K562 (cell line): ENCODE data around the gene ARMH3. TPM values are rescaled to one million over a fixed set of nuclear protein-coding genes. Genes with fewer than 3 reads are reported as not detected.

Experiments
- ATAC-seq: fragments of 200-7000 bp; cut with Tn5 transposase; 3 replicates; pipeline ENCODE4 v1.9.1; 2020; ENCODE audit warnings: moderate library complexity
- BruUV-seq: library from RNA; stranded (reverse); fragments of 400-500 nt; replicated peaks from 2 replicates; lab custom pipeline; 2021; lab: Mats Ljungman, UMichigan
- CTCF ChIA-PET: fragments of 300-600 bp; formaldehyde crosslinking; extraction: SDS; loops from one replicate; lab custom pipeline; 2021; ENCODE audit warnings: low intra/inter-chr PET ratio; lab: Yijun Ruan, JAX
- POLR2A ChIA-PET: fragments of 300-600, 350-650 bp; sonication (Branson Sonifier 250); formaldehyde crosslinking; extraction: SDS; loops from one replicate; lab custom pipeline; 2021; ENCODE audit warnings: antibody characterized with exemption, inconsistent platforms; lab: Yijun Ruan, JAX
- DNase-seq, 4 experiments: peaks; one replicate each; pipeline versions ENCODE4 v3.0.0 to v3.0.0-alpha.2; 2011 to 2018; ENCODE audit warnings: low spot score in 3 of 4, mixed read lengths in 3 of 4; ENCODE audit errors: extremely low read depth in 1 of 4
- FAIRE-seq: peaks from 2 replicates; lab custom pipeline; 2011; peaks lifted over from hg19 to GRCh38; lab: Jason Lieb, UNC
- H2AFZ ChIP-seq: 2 replicates; pipeline ENCODE4 v1.6.0; 2011; ENCODE audit warnings: low read depth, low read length, control low read depth, inconsistent platforms
- H3K27ac ChIP-seq: fragments of 200-600 bp; 3 replicates; pipeline ENCODE4 v1.8.0; 2011; ENCODE audit warnings: low read depth, mild to moderate bottlenecking, control low read depth, inconsistent platforms, low read length, moderate library complexity, mixed read lengths; ENCODE audit errors: extremely low read depth
- H3K27me3 ChIP-seq, 2 experiments: fragments of 300-600 bp in 1 of 2; 2 replicates in 1 of 2; 3 replicates in 1 of 2; pipeline versions ENCODE4 v1.6.0 to v1.8.0; 2011; ENCODE audit warnings: inconsistent platforms in 2 of 2, low read length in 2 of 2, mild to moderate bottlenecking in 1 of 2, mixed read lengths in 1 of 2, moderate library complexity in 1 of 2; ENCODE audit not compliant: control insufficient read depth in 2 of 2, insufficient read depth in 2 of 2
- H3K36me3 ChIP-seq: fragments of 300-600 bp; 3 replicates; pipeline ENCODE4 v1.8.0; 2011; ENCODE audit warnings: mild to moderate bottlenecking, low read length, inconsistent platforms; ENCODE audit not compliant: control insufficient read depth, insufficient read depth
- H3K4me1 ChIP-seq, 2 experiments: fragments of 200-600 bp in 1 of 2; replicated peaks in 1 of 2; 2 replicates in 1 of 2; 3 replicates in 1 of 2; pipeline versions ENCODE4 v1.5.1 to v1.8.0; 2011; ENCODE audit warnings: inconsistent platforms in 2 of 2, low read length in 2 of 2, mild to moderate bottlenecking in 1 of 2, mixed read lengths in 1 of 2, moderate library complexity in 1 of 2; ENCODE audit not compliant: control insufficient read depth in 2 of 2, insufficient read depth in 2 of 2
- H3K4me2 ChIP-seq: 2 replicates; pipeline ENCODE4 v1.6.1; 2011; ENCODE audit warnings: low read length, control low read depth, inconsistent platforms, mixed read lengths; ENCODE audit not compliant: insufficient read depth
- H3K4me3 ChIP-seq: fragments of 200-600 bp; sonication (generic), shearing (Covaris generic); 2 replicates; pipeline ENCODE4 v1.5.1; 2016; ENCODE audit warnings: control low read depth, inconsistent platforms
- H3K79me2 ChIP-seq: fragments of 200-600 bp; 3 replicates; pipeline ENCODE4 v1.8.0; 2011; ENCODE audit warnings: low read length, inconsistent platforms; ENCODE audit not compliant: control insufficient read depth, insufficient read depth
- H3K9ac ChIP-seq, 2 experiments: 2 replicates each; pipeline versions ENCODE4 v1.6.0 to v1.6.1; 2011; ENCODE audit warnings: low read depth in 2 of 2, low read length in 2 of 2, control low read depth in 1 of 2, inconsistent platforms in 1 of 2, mild to moderate bottlenecking in 1 of 2, mixed read lengths in 1 of 2; ENCODE audit not compliant: insufficient read depth in 1 of 2
- H3K9me1 ChIP-seq: one replicate; pipeline ENCODE4 v1.6.0; 2011; ENCODE audit warnings: inconsistent platforms, mild to moderate bottlenecking, low read length, moderate library complexity; ENCODE audit not compliant: control insufficient read depth, insufficient read depth
- H3K9me3 ChIP-seq: replicated peaks from 2 replicates; pipeline ENCODE4 v1.5.1; 2011; ENCODE audit warnings: low read depth, low read length, inconsistent platforms; ENCODE audit not compliant: control insufficient read depth, insufficient read depth
- H4K20me1 ChIP-seq: replicated peaks from 2 replicates; pipeline ENCODE4 v1.6.1; 2011; ENCODE audit warnings: low read length, inconsistent platforms, mixed read lengths; ENCODE audit not compliant: control insufficient read depth, insufficient read depth
- DPF2 ChIP-seq: fragments of 450-650 bp; IDR thresholded peaks from 2 replicates; pipeline ENCODE4 v1.6.1; 2016
- EGR1 ChIP-seq: fragments of 450-650 bp; conservative IDR thresholded peaks from 2 replicates; pipeline ENCODE4 v1.6.1; 2017; ENCODE audit warnings: mild to moderate bottlenecking
- PRDM10 ChIP-seq: fragments of 450-650 bp; IDR thresholded peaks from 2 replicates; pipeline ENCODE4 v1.6.1; 2018; ENCODE audit not compliant: partially characterized antibody
- SPI1 ChIP-seq: IDR thresholded peaks from 2 replicates; pipeline ENCODE4 v1.6.1; 2011; ENCODE audit warnings: low read depth, low read length, control low read depth, borderline replicate concordance
- TOE1 ChIP-seq, 2 experiments: fragments of 450-650 bp in 1 of 2; sonication (generic) in 1 of 2; formaldehyde crosslinking in 1 of 2; IDR thresholded peaks; 2 replicates each; pipeline versions ENCODE4 v1.7.1 to v1.8.0; 2016 to 2022; ENCODE audit warnings: borderline replicate concordance in 2 of 2, mild to moderate bottlenecking in 2 of 2, antibody characterized with exemption in 1 of 2, inconsistent platforms in 1 of 2, low read depth in 1 of 2, missing genetic modification reagents in 1 of 2, moderate library complexity in 1 of 2
- ZKSCAN1 ChIP-seq: fragments of 150-350 bp; IDR thresholded peaks from 2 replicates; pipeline ENCODE4 v1.6.1; 2016; ENCODE audit warnings: low read depth, low read length
- WGBS: fragments of 100-300 bp; shearing (Covaris generic); methylation state at CpG from one replicate; pipeline ENCODE4 v1.1.6; 2016; ENCODE audit warnings: low coverage, mixed read lengths; ENCODE audit not compliant: insufficient coverage; ENCODE audit errors: missing lambda C conversion rate; 5-methylcytosine and 5-hydroxymethylcytosine counted together
- in situ Hi-C: fragments of 300-500 bp; cut with MboI; formaldehyde crosslinking; loops from 4 replicates; pipeline ENCODE4 v1.15.0; 2018; ENCODE audit warnings: inconsistent platforms, mixed read lengths
- intact Hi-C: fragments of 100-400 bp; cut with micrococcal nuclease; formaldehyde crosslinking; loops from 2 replicates; pipeline ENCODE4 v1.14.2; 2022
- polyA plus RNA-seq, 8 experiments: library from polyadenylated mRNA; depleted of rRNA in 4 of 8; stranded (reverse) in 5 of 8; unstranded in 3 of 8; fragments of >200 nt; fragmentation: Nextera tagmentation in 2 of 8; fragmentation: Illumina TruSeq in 1 of 8; extraction: Ambion mirVana in 2 of 8; extraction: Trizol in 1 of 8; gene quantifications; 2 replicates each; pipeline versions ENCODE4 v1.2.1 to v1.2.3, GENCODE V29; 2011 to 2014; ENCODE audit warnings: inconsistent platforms in 1 of 8, missing spikeins in 1 of 8
- total RNA-seq, 7 experiments: library from RNA; depleted of rRNA in 6 of 7; stranded (reverse); fragments of >200 nt in 6 of 7; fragmentation: Illumina TruSeq in 2 of 7; extraction: Trizol in 2 of 7; gene quantifications; 2 replicates each; pipeline versions ENCODE4 v1.2.1 to v1.2.3, GENCODE V29; 2011 to 2021; ENCODE audit warnings: low replicate concordance in 1 of 7
- TF ChIP-seq, protein P1 (sequence below): fragments of 200-800 bp; sonication (Bioruptor generic); IDR thresholded peaks from 2 replicates; pipeline ENCODE4 v1.6.1; 2017; ENCODE audit warnings: missing genetic modification characterization, missing compliant biosample characterization

The ARMH3 gene
- total and polyA plus RNA-seq, 9 of the 15 experiments (the other 6 are each of a cell fraction or from before 2014, with no cell fraction given) = 0.29 to 0.73 TPM; not detected in 7

DNA sequence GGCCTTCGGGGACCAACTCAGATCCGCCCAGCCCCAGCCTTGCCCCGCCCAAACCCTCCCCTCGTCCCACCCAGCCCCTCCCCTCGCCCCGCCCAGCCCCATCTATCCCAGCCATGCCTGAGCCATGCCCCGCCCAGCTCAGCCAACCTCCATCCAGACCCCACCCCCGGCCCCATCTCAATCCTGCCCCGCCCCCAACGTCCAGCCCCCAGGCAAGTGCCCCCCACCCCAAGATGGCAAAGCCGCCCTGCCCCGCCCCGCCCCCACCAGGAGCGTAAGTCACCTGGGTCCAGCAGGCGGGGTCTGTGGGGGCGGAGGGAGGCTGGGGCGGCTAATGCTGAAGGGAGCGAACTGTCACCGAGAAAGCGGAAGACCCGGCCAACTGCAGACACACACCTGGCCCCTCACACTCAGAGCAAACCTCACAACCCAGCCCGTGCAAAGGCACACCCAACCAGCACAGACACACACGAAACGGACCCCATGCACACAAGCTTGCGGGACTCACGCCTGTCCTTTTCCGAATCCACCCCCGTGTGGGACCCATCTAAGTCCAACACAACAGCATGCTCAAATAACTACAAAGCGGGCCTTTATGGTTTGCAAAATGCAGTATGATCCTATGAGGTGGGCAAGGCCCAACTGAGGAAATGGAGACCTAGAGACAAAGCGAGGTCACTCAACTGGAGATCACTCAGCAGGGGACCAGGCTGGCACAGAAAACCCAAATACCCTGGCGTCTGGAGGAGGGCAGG lies 226.2 kb downstream of the ARMH3 start:
- ATAC-seq (peak; percentile 69), FAIRE-seq (no peak), DNase-seq (peak; percentile 80 to 93 (median 86))
- H3K9me3 ChIP-seq = no peaks in the 10 kb centered on the region
- H2AFZ ChIP-seq = no peak overlapping the region
- H3K9me1 ChIP-seq = peaks cover 9% of the 10 kb centered on the region
- peak overlapping the region; percentile 83 for H3K4me2 ChIP-seq
- intact Hi-C loops (no loop called here), in situ Hi-C loops (loop anchor here (25.0 kb wide), 4 partner anchors 533 to 783 kb away; partner anchors contain the start of genes ACTR1A, CUEDC2 and SUFU)
- peak overlapping the region; percentile 14 to 88; a peak in 3 of 4 replicates for H3K9ac ChIP-seq
- CTCF ChIA-PET = no interaction called here
- H3K27ac ChIP-seq = peak overlapping the region; percentile 67
- TF ChIP-seq ZKSCAN1 (no peak), SPI1 (peak; percentile 40; the same call in 1 of the 2 replicates), TOE1 (IDR thresholded peaks at IDR 0.05; ENCODE audit: borderline replicate concordance) (no peak), TOE1 (CRISPR knock-in tag; IDR thresholded peaks at IDR 0.05; ENCODE audit: borderline replicate concordance, low read depth) (0 out of 2 replicates have a peak, but pooled peaks have one; percentile 12), DPF2 (no peak), PRDM10 (peak; percentile 91), EGR1 (peak; percentile 47)
- TF ChIP-seq, protein P1, sequence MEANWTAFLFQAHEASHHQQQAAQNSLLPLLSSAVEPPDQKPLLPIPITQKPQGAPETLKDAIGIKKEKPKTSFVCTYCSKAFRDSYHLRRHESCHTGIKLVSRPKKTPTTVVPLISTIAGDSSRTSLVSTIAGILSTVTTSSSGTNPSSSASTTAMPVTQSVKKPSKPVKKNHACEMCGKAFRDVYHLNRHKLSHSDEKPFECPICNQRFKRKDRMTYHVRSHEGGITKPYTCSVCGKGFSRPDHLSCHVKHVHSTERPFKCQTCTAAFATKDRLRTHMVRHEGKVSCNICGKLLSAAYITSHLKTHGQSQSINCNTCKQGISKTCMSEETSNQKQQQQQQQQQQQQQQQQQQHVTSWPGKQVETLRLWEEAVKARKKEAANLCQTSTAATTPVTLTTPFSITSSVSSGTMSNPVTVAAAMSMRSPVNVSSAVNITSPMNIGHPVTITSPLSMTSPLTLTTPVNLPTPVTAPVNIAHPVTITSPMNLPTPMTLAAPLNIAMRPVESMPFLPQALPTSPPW (CRISPR knock-in tag) = peak; percentile 57
- H4K20me1 ChIP-seq = 0 out of 2 replicates have a peak, but pooled peaks cover 6% of the 10 kb centered on the region
- 12% methylated on average over 7 of the region's 31 CpGs for WGBS
- H3K79me2 ChIP-seq = peaks cover 18% of the 10 kb centered on the region
- H3K27me3 ChIP-seq = no peaks in the 10 kb centered on the region
- H3K36me3 ChIP-seq = peaks cover 30% of the 10 kb centered on the region; the same call in 2 of the 3 replicates
- H3K4me3 ChIP-seq = peak overlapping the region; percentile 38
- no TSS peak for BruUV-seq
- H3K4me1 ChIP-seq = peaks cover 46 to 53% of the 10 kb centered on the region in 2 experiments
- POLR2A ChIA-PET = interaction anchor here (0.5 to 3.7 kb wide), 4 partner anchors 12 to 861 kb away, joined by 3 to 19 read pairs (median 3); partner anchors contain the start of genes ARMH3 and OGA
